ENCODE results near the gene CLEC4D. TPM values are rescaled to one million over a fixed set of nuclear protein-coding genes. Genes with fewer than 3 reads are reported as not detected.
"Not testable (repeated sequence)": the region's sequence is repeated elsewhere in the genome, so short reads cannot be mapped to it uniquely, and the experiment has no call there.

Gene CLEC4D
- total RNA-seq, 1 donor from 2014 or later, result 0.24 TPM

- ATAC-seq, result not testable (repeated sequence)
These were observed 24.5 kb downstream of the CLEC4D start for GRCh38 chr12:8537820-8538219.

- ATAC-seq, result not testable (repeated sequence)
These were observed 27.5 kb downstream of the CLEC4D start, which contains the start of gene CLEC4E for GRCh38 chr12:8540831-8541230. TSS of gene CLEC4E (minus strand) at chr12:8540905. CDS start at chr12:8540797, 108 bp downstream.

- ATAC-seq, result no peak
These were observed 28.3 kb downstream of the CLEC4D start for GRCh38 chr12:8541562-8541961.

- peak; percentile 74 for ATAC-seq
These were observed 31.0 kb downstream of the CLEC4D start for GRCh38 chr12:8544295-8544694.

GRCh38 chr12:8546591-8546990 is 33.3 kb downstream of the CLEC4D start:
- ATAC-seq, result no peak

- ATAC-seq, result no peak
These were observed 34.3 kb downstream of the CLEC4D start for GRCh38 chr12:8547645-8548044.

GRCh38 chr12:8548192-8548591 is 34.9 kb downstream of the CLEC4D start:
- ATAC-seq, result no peak

GRCh38 chr12:8549381-8549780 is 36.1 kb downstream of the CLEC4D start:
- no peak for ATAC-seq

GRCh38 chr12:8553088-8553627 is 39.9 kb downstream of the CLEC4D start:
- no peak for ATAC-seq

GRCh38 chr12:8554451-8555195 is 41.3 kb downstream of the CLEC4D start:
- ATAC-seq, result peak; percentile 46

GRCh38 chr12:8556531-8557097 is 43.3 kb downstream of the CLEC4D start:
- no peak for ATAC-seq

GRCh38 chr12:8559676-8560075 is 46.4 kb downstream of the CLEC4D start:
- ATAC-seq, result no peak

GRCh38 chr12:8561011-8561410 is 47.7 kb downstream of the CLEC4D start:
- no peak for ATAC-seq

- no peak for ATAC-seq
These were observed 49.0 kb downstream of the CLEC4D start for GRCh38 chr12:8562310-8562709.

GRCh38 chr12:8563356-8563755 is 50.1 kb downstream of the CLEC4D start:
- ATAC-seq, result no peak

GRCh38 chr12:8564656-8565055 is 51.4 kb downstream of the CLEC4D start:
- ATAC-seq, result no peak

GRCh38 chr12:8566052-8566451 is 52.7 kb downstream of the CLEC4D start:
- not testable (repeated sequence) for ATAC-seq

- ATAC-seq, result no peak
These were observed 53.2 kb downstream of the CLEC4D start for GRCh38 chr12:8566525-8566924.

Other genes starting within 250 kb of the CLEC4D start
- not detected for gene CLEC6A, start 57.5 kb upstream of the CLEC4D start, total RNA-seq
- not detected for gene CLEC4E, start 27.4 kb downstream of the CLEC4D start, total RNA-seq
- gene AICDA, start 99.4 kb downstream of the CLEC4D start, total RNA-seq, result not detected
- gene MFAP5, start 149.3 kb downstream of the CLEC4D start, total RNA-seq, result 3.3 TPM
- 10.6 TPM for gene RIMKLB, start 184.5 kb downstream of the CLEC4D start, total RNA-seq